HG03469 (cell line): ENCODE data around the gene SMIM5.
"Not testable (repeated sequence)": the region's sequence is repeated elsewhere in the genome, so short reads cannot be mapped to it uniquely, and the experiment has no call there.

Experiments
- ATAC-seq: cut with Tn5 transposase; IDR thresholded peaks from one replicate; pipeline ENCODE4 v1.9.1; 2021; ENCODE audit warnings: mild to moderate bottlenecking, moderate library complexity, moderate number of reproducible peaks; ENCODE audit not compliant: unreplicated experiment

SMIM5 gene, protein sequence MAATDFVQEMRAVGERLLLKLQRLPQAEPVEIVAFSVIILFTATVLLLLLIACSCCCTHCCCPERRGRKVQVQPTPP

GRCh38 chr17:75632863-75633485 is at the start of gene SMIM5:
TSS of gene SMIM5 (plus strand) at chr17:75633434. CDS start at chr17:75640202, 6,768 bp downstream.
- ATAC-seq, result no peak

DNA sequence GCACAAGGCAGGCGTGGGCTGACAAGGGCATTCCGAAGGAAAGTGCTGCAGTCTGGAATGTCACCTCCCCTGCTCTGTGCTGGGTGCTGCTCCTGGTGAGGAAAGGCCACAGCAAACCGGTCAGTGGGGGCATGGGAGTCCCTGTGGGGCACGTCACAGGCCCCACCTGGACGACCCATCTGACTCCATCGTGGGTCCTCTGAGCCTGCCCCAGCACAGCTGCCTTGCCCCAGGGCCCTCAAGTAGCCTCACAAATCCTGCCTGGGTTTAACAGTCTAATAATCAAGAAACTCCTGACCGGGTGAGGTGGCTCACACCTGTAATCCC is 48.4 kb upstream of the SMIM5 start:
- ATAC-seq, result no peak

DNA sequence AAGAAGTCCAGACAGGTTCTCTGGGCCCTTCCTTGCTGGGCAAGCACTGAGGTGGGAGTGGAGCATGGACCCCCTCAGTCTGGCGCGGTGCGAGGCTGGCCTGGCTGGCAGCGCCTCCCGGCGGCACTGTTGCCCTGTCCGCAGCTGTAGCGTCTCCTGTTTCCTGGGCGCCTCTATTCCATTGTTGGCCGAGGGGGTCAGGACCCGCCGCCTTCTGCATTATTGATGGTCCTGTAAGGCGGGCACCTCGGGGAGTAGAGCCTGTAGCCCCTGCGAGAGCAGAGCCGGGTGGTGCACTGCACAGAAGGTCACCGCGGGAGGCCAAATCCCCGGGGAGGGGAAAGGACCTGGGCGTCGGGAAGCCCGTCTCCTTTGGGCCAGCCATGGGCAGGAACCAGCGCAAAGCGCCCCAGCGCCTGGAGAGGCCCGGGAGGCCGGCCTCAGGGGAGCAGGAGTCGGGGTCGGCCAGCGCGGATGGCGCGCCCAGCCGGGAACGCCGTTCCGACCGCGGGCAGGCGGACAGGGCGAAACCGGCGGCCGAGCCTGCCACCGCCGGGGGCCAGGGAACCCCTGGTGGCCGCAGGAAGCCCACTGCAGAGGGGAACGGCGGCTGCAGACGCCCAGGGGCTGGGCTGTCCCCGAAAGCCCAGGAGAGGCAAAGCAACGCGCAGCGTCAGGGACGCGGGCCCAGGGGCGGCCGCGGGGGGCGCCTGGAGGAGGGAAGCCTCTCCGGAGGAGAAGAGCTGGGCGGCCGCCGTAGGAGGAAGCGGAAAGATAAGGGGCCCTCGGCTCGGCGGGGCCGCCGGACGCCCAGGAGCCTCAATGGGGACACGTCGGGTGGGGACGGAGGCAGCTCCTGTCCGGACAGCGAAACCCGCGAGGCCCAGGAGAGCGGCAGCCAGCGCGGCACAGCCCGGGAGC is 45.3 kb upstream of the SMIM5 start, which contains the start of gene MYO15B:
Gene MYO15B, plus strand, starts transcription at position 126 of the 921 bp plus-strand sequence. Its CDS starts 258 bp downstream, at position 384.
- ATAC-seq, result no peak

DNA sequence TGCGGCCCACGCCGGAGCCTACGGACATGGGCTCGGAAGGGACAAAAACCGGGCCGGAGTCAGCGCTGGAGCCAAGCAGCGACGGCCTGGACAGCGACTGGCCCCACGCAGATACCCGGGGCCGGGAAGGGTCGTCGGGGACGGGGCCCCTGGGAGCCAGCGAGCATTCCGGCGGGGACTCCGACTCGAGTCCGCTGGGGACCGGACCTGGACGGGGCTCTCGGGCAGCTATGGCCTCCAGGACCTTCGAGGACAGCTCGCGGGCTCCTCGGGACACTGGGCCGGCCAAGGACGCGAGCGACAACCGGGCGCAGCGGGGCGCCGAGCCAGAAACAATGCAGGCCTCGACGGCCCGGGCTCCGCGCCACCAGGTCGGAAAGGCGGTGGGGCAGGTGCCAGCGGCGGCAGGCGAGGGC is 44.6 kb upstream of the SMIM5 start:
- no peak for ATAC-seq

GRCh38 chr17:75589012-75589918 is 44.0 kb upstream of the SMIM5 start:
- no peak for ATAC-seq

DNA sequence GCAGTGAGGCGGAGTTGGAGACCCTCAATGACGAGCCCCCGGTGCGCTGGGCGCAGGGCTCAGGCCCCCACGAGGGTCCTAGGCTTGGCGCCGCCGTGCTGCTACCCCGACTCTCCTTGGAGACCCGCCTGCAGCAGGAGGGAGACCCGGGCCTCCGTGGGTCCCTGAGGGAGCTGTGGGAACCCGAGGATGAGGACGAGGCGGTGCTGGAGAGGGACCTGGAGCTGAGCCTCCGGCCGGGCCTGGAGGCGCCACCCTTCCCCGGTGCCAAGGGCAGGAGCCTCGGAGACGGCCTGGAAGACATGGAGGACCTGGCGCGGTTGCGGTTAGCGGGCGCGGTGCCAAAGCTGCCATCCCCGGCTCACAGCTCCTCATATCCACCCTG is 43.3 kb upstream of the SMIM5 start:
- no peak for ATAC-seq

DNA sequence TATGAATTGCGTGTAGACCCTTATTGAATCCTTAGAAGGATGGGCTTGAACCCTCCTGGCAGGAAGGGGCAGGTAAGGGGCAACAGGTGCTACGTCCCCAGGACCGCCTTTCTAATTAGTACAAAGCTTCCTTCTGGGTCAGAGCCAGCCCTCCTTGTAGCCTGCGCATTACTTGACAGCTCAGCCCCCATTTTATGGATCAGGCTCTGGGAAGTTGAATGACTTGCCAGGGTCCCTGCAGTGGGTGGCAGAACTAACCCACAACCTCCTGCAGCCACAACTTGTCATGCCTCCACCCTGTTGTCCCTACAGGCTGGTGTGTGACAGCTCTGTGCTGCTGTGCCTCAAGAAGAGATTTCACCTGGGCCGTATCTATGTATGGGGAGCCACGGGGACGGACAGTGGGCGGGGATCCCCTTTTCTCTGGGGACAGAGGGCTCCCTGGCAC is 42.9 kb upstream of the SMIM5 start:
- ATAC-seq, result no peak

DNA sequence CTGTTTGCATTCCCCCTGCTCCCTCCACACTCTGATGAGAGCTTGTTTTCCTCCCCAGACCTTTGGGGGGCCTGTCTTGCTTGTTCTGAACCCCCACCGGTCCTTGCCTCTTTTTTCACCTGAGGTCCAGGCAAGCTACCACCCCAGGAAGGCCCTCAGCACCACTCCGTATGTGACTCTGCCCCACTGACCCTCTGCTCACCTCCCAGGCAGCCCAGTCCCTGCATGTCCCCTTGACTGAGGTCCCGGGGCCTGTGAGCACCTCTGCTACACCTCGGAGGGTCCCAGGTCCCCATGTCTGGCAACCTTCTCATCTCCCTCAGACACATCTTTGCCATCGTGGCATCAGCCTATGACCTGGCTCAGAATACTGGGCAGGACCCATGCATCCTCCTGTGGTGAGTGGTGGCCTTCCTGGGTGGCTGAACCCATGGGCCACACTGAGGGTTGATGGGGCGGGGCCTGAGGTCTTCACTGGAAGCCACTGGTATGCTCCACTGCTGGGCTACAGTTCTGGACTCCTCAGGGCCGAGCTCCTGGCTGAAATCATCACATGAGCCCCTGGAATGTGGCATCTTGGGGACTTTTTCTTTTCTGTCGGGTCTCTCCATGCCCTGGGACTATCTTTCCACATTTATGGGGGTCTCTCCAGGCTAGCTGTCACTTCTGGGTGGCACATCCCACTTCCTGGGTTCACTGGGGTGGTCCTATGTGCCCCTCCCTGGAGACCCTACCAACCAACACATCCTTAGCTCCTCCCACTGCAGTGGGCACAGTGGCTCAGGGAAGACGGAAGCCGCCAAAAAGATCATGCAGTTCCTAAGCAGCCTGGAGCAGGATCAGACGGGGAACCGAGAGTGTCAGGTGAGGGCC is 42.1 kb upstream of the SMIM5 start:
- ATAC-seq, result no peak

- ATAC-seq, result no peak
Measured at GRCh38 chr17:75591722-75592302, 41.4 kb upstream of the SMIM5 start.

DNA sequence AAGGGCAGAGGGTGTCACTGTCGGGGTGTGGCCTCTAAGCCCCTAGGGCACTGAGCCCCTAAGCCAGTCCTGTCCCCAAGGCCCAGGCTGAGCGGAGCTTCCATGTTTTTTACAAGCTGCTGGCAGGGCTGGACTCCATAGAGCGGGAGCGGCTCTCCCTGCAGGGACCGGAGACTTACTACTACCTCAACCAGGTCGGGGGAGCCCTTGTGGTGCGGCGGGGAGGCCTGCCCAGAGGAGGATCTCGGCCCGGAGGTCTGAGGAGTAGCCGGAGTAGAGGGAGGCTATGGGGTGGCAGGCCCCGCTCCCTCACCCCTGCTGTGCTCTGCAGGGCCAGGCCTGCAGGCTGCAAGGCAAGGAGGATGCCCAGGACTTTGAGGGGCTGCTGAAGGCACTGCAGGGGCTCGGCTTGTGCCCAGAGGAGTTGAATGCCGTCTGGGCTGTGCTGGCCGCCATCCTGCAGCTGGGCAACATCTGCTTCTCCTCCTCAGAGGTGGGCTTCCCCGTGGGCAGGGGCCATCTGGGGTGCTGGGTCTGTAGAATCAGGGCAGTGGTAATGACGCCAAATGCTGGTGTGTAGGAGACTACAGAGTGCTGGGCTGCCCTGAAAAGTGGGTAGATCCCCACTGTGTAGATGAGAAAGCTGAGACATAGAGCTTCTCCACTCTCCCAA is 40.8 kb upstream of the SMIM5 start:
- no peak for ATAC-seq

DNA sequence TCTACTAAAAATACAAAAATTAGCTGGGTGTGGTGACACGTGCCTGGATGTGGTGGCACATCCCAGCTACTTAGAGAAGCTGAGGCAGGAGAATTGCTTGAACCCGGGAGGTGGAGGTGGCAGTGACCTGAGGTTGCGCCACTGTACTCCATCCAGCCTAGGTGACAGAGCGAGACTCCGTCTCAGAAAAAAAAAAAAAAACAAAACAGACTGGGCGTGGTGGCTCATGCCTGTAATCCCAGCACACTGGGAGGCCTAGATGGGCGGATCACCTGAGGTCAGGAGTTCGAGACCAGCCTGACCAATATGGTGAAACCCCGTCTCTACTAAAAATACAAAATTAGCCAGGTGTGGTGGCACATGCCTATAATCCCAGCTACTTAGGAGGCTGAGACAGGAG is 39.8 kb upstream of the SMIM5 start:
- ATAC-seq, result not testable (repeated sequence)

DNA sequence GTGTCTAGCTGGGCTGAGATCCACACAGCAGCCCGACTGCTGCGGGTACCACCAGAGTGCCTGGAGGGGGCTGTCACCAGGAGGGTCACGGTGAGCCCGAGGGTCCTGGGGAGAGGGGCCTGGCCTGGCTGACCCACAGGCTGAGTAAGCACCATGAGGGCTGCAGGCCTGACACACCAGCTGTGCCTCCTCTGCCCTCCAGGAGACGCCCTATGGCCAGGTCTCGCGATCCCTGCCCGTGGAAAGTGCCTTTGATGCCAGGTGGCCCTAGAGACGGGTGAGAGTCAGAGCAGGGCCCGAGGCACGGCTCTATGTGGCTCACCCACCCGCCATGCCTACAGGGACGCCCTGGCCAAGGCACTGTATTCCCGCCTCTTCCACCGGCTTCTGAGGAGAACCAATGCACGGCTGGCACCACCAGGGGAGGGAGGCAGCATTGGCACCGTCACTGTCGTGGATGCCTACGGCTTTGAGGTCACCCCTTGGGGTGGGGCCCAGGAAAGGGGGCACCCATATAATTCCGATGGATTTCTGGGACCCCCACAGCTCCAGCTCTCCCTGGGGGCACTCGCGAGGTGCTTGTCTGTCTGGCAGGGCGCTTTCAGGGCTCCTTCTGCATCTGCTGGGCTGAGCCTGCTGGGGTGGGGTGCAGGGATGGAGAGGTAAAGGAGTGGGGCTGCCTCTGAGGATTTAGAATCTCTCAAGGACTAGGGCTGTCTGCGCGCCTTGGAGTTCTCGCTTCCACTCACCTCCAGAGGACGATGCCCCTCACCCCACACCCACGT is 38.5 kb upstream of the SMIM5 start:
- ATAC-seq, result no peak

DNA sequence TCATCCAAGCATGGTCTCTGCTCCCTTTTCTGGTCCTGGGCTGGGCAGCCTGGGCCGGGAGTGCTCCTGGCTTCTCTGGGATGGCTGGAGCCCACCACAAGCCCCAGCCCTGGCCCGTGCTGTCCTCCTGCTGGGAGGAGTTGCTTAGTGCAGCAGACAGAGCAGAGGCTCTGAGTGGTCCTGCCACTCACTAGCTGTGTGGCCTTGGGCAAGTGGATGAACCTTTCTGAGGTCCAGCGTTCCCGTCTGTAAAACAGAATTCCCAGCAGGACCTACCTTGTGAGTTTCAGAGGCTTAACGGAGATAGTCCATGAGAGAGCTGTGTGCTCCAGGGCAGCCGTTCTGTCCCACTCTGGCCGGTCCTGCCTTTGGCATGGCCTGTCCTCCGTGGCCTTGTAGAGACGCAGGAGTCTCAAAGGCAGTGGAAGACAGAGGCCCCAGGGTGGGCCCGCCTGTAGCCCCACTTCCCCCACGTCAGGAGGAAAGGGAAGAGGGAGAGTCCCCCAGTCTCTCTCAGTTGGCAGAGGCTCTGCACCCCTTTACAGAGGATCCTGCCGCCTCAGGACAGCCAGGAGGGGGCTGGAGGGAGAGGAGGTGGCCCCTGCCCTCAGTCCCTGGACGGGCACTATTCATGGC is 37.8 kb upstream of the SMIM5 start:
- ATAC-seq, result no peak

DNA sequence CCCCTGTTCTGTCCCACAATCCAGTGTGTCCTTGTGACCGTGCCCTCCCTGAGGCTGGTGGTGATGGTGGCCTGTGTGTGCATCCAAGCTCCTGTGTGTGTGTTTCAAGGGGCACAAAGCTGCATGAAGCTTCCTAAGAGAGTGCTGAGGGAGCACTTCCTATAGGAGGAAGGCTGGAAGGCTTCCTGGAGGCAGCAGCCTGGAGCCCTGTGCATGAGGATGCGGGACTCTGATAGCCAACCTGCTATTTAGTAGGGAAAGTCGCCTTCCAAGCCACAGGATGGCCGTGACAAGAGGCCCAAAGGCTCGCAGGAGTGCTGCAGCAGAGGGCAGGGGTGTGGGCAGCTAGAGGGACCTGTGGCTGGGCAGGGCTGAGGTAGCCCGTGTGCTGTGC is 37.3 kb upstream of the SMIM5 start:
- ATAC-seq, result no peak

- ATAC-seq, result no peak
Measured at GRCh38 chr17:75596320-75597087, 36.7 kb upstream of the SMIM5 start.

GRCh38 chr17:75601057-75601987 is 31.9 kb upstream of the SMIM5 start:
- no peak for ATAC-seq
